WTC11 (cell line): ENCODE data around the gene EBF3. TPM values are rescaled to one million over a fixed set of nuclear protein-coding genes. Genes with fewer than 3 reads are reported as not detected.

Experiments used
- ATAC-seq: fragments of 200-7000 bp; cut with Tn5 transposase; 2 replicates; pipeline ENCODE4 v1.10.0; 2021; ENCODE audit warnings: mild to moderate bottlenecking, moderate library complexity
- CTCF ChIA-PET: fragments of 300-600 bp; sonication (Branson Sonifier 250); formaldehyde crosslinking; loops from one replicate; lab custom pipeline; 2021; ENCODE audit warnings: antibody characterized with exemption; lab: Charles Lee
- POLR2A ChIA-PET: fragments of 350-600 bp; sonication (Branson Sonifier 250); formaldehyde crosslinking; loops from one replicate; lab custom pipeline; 2021; ENCODE audit warnings: antibody characterized with exemption; lab: Charles Lee
- DNase-seq: peaks from one replicate; pipeline ENCODE4 v3.0.0; 2021; ENCODE audit warnings: low spot score
- H3K27ac Mint-ChIP-seq: 2 replicates; pipeline ENCODE4 v1.8.0; 2021; ENCODE audit warnings: mixed read lengths
- H3K27me3 Mint-ChIP-seq: 2 replicates; pipeline ENCODE4 v1.8.0; 2021; ENCODE audit warnings: low read depth, mild to moderate bottlenecking, moderate library complexity, mixed read lengths
- H3K36me3 Mint-ChIP-seq: 2 replicates; pipeline ENCODE4 v1.8.0; 2021; ENCODE audit warnings: mixed read lengths
- H3K4me1 Mint-ChIP-seq: 2 replicates; pipeline ENCODE4 v1.8.0; 2022; ENCODE audit warnings: mixed read lengths
- H3K4me3 Mint-ChIP-seq: 2 replicates; pipeline ENCODE4 v1.8.0; 2021; ENCODE audit warnings: mild to moderate bottlenecking, moderate library complexity, mixed read lengths
- H3K9me3 Mint-ChIP-seq: 2 replicates; pipeline ENCODE4 v1.8.0; 2021; ENCODE audit warnings: mixed read lengths
- CREB1 ChIP-seq: sonication (generic); formaldehyde crosslinking; IDR thresholded peaks from 2 replicates; pipeline ENCODE4 v1.8.0; 2023; ENCODE audit warnings: mild to moderate bottlenecking, missing genetic modification reagents
- EMX1 ChIP-seq: fragments of 250-450 bp; sonication (Bioruptor Pico); IDR thresholded peaks from 2 replicates; pipeline ENCODE4 v1.8.0; 2021; ENCODE audit warnings: mild to moderate bottlenecking
- FOXK1 ChIP-seq: sonication (generic); formaldehyde crosslinking; IDR thresholded peaks from 2 replicates; pipeline ENCODE4 v1.8.0; 2022; ENCODE audit warnings: mild to moderate bottlenecking, moderate library complexity, missing genetic modification reagents
- MXD4 ChIP-seq: fragments of 250-450 bp; sonication (Bioruptor Pico); IDR thresholded peaks from 2 replicates; pipeline ENCODE4 v1.8.0; 2021; ENCODE audit warnings: mild to moderate bottlenecking, moderate library complexity, borderline replicate concordance
- OVOL2 ChIP-seq: fragments of 250-450 bp; sonication (Bioruptor Pico); IDR thresholded peaks from 2 replicates; pipeline ENCODE4 v1.9.0; 2021; ENCODE audit warnings: mild to moderate bottlenecking, borderline replicate concordance
- PRRX2 ChIP-seq: fragments of 250-450 bp; sonication (Bioruptor Pico); IDR thresholded peaks from 2 replicates; pipeline ENCODE4 v1.8.0; 2021; ENCODE audit warnings: mild to moderate bottlenecking
- RELA ChIP-seq: sonication (generic); formaldehyde crosslinking; IDR thresholded peaks from 2 replicates; pipeline ENCODE4 v1.8.1; 2022; ENCODE audit warnings: missing genetic modification reagents, mild to moderate bottlenecking, borderline replicate concordance
- SMAD4 ChIP-seq: sonication (generic); formaldehyde crosslinking; IDR thresholded peaks from 2 replicates; pipeline ENCODE4 v1.8.0; 2022; ENCODE audit warnings: mild to moderate bottlenecking, missing genetic modification reagents
- ZBTB21 ChIP-seq: sonication (generic); formaldehyde crosslinking; IDR thresholded peaks from 2 replicates; pipeline ENCODE4 v1.8.1; 2023; ENCODE audit warnings: mild to moderate bottlenecking, missing genetic modification reagents, borderline replicate concordance
- ZNF138 ChIP-seq: sonication (generic); formaldehyde crosslinking; conservative IDR thresholded peaks from 2 replicates; pipeline ENCODE4 v1.8.1; 2022; ENCODE audit warnings: mild to moderate bottlenecking, moderate library complexity, missing genetic modification reagents
- total RNA-seq: library from RNA; stranded (reverse); gene quantifications from 3 replicates; pipeline ENCODE4 v1.2.3, GENCODE V29; 2021
- TF ChIP-seq, protein P1 (sequence below): sonication (generic); formaldehyde crosslinking; IDR thresholded peaks from 2 replicates; pipeline ENCODE4 v1.8.0; 2023; ENCODE audit warnings: mild to moderate bottlenecking, missing genetic modification reagents
- TF ChIP-seq, protein P2 (sequence below): fragments of 200-600 bp; IDR thresholded peaks from 2 replicates; pipeline ENCODE4 v1.8.0; 2022; ENCODE audit warnings: antibody characterized with exemption
- TF ChIP-seq, protein P3 (sequence below): fragments of 250-450 bp; sonication (Bioruptor Pico); IDR thresholded peaks from 2 replicates; pipeline ENCODE4 v1.9.0; 2021; ENCODE audit warnings: mild to moderate bottlenecking, borderline replicate concordance
- TF ChIP-seq, protein P4 (sequence below): sonication (generic); formaldehyde crosslinking; IDR thresholded peaks from 2 replicates; pipeline ENCODE4 v1.8.1; 2023; ENCODE audit warnings: mild to moderate bottlenecking, missing genetic modification reagents
- TF ChIP-seq, protein P5 (sequence below): sonication (generic); formaldehyde crosslinking; IDR thresholded peaks from 2 replicates; pipeline ENCODE4 v1.8.1; 2022; ENCODE audit warnings: low read depth, missing genetic modification reagents, borderline replicate concordance
- TF ChIP-seq, protein P6 (sequence below): sonication (generic); formaldehyde crosslinking; IDR thresholded peaks from 2 replicates; pipeline ENCODE4 v1.8.0; 2023; ENCODE audit warnings: missing genetic modification reagents
- TF ChIP-seq, protein P7 (sequence below): sonication (generic); formaldehyde crosslinking; IDR thresholded peaks from 2 replicates; pipeline ENCODE4 v1.8.1; 2023; ENCODE audit warnings: mild to moderate bottlenecking, missing genetic modification reagents, moderate library complexity
- TF ChIP-seq, protein P8 (sequence below): sonication (generic); formaldehyde crosslinking; IDR thresholded peaks from 2 replicates; pipeline ENCODE4 v1.8.0; 2022; ENCODE audit warnings: mild to moderate bottlenecking, missing genetic modification reagents

EBF3 gene
- total RNA-seq, 1 experiment from 2014 or later = 1.2 TPM

DNA sequence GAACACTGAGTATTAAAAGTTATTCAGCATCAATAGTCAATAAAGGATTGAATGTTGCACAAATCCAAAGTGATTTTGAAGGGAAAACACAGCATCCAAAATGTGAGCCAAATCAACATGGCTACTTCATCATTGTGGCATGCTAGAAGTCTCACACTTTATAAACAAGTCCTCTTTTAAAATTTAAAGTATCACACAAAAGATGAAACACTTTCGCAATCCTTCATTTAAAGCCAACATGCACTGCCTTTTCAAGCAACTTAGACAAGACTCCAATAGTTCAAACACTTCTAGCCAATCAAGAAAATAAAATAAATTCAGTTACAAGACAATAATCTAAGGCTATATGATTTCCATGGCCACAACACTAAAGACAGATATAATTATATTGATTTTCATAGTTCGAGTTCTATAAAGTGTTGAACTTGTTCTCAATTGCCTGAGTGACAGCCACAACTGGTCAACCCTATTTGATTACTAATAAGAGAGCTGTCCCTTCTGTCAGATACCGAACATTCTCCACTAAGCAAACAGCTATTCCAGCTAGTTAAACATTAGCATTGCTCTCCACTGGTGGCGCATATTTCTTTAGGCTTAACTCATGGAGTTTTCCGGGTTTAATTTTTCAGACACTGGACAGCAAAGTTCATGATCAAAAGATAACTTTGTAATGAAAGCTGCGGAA lies 8.3 kb downstream of the EBF3 start:
- ChIA-PET POLR2A (no interaction called here), CTCF (interaction anchor here (1.0 to 1.2 kb wide), 2 partner anchors 65 to 67 kb away, joined by 3 to 5 read pairs; no protein-coding TSS in a partner anchor)
- Mint-ChIP-seq H3K4me1 (peaks cover 59% of the 10 kb centered on the region), H3K9me3 (no peaks in the 10 kb centered on the region), H3K36me3 (no peaks in the 10 kb centered on the region), H3K4me3 (no peak overlapping the region; the same call in 1 of the 2 replicates), H3K27me3 (peaks cover 81% of the 10 kb centered on the region), H3K27ac (no peak overlapping the region)
- TF ChIP-seq SMAD4 (CRISPR knock-in tag) (no peak), OVOL2 (CRISPR knock-in tag) (no peak), ZNF138 (no peak), EMX1 (no peak), ZBTB21 (CRISPR knock-in tag) (no peak), RELA (no peak), PRRX2 (CRISPR knock-in tag) (no peak)
- TF ChIP-seq, protein P1, sequence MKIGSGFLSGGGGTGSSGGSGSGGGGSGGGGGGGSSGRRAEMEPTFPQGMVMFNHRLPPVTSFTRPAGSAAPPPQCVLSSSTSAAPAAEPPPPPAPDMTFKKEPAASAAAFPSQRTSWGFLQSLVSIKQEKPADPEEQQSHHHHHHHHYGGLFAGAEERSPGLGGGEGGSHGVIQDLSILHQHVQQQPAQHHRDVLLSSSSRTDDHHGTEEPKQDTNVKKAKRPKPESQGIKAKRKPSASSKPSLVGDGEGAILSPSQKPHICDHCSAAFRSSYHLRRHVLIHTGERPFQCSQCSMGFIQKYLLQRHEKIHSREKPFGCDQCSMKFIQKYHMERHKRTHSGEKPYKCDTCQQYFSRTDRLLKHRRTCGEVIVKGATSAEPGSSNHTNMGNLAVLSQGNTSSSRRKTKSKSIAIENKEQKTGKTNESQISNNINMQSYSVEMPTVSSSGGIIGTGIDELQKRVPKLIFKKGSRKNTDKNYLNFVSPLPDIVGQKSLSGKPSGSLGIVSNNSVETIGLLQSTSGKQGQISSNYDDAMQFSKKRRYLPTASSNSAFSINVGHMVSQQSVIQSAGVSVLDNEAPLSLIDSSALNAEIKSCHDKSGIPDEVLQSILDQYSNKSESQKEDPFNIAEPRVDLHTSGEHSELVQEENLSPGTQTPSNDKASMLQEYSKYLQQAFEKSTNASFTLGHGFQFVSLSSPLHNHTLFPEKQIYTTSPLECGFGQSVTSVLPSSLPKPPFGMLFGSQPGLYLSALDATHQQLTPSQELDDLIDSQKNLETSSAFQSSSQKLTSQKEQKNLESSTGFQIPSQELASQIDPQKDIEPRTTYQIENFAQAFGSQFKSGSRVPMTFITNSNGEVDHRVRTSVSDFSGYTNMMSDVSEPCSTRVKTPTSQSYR = no peak
- TF ChIP-seq, protein P2, sequence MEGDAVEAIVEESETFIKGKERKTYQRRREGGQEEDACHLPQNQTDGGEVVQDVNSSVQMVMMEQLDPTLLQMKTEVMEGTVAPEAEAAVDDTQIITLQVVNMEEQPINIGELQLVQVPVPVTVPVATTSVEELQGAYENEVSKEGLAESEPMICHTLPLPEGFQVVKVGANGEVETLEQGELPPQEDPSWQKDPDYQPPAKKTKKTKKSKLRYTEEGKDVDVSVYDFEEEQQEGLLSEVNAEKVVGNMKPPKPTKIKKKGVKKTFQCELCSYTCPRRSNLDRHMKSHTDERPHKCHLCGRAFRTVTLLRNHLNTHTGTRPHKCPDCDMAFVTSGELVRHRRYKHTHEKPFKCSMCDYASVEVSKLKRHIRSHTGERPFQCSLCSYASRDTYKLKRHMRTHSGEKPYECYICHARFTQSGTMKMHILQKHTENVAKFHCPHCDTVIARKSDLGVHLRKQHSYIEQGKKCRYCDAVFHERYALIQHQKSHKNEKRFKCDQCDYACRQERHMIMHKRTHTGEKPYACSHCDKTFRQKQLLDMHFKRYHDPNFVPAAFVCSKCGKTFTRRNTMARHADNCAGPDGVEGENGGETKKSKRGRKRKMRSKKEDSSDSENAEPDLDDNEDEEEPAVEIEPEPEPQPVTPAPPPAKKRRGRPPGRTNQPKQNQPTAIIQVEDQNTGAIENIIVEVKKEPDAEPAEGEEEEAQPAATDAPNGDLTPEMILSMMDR = no peak
- TF ChIP-seq, protein P3, sequence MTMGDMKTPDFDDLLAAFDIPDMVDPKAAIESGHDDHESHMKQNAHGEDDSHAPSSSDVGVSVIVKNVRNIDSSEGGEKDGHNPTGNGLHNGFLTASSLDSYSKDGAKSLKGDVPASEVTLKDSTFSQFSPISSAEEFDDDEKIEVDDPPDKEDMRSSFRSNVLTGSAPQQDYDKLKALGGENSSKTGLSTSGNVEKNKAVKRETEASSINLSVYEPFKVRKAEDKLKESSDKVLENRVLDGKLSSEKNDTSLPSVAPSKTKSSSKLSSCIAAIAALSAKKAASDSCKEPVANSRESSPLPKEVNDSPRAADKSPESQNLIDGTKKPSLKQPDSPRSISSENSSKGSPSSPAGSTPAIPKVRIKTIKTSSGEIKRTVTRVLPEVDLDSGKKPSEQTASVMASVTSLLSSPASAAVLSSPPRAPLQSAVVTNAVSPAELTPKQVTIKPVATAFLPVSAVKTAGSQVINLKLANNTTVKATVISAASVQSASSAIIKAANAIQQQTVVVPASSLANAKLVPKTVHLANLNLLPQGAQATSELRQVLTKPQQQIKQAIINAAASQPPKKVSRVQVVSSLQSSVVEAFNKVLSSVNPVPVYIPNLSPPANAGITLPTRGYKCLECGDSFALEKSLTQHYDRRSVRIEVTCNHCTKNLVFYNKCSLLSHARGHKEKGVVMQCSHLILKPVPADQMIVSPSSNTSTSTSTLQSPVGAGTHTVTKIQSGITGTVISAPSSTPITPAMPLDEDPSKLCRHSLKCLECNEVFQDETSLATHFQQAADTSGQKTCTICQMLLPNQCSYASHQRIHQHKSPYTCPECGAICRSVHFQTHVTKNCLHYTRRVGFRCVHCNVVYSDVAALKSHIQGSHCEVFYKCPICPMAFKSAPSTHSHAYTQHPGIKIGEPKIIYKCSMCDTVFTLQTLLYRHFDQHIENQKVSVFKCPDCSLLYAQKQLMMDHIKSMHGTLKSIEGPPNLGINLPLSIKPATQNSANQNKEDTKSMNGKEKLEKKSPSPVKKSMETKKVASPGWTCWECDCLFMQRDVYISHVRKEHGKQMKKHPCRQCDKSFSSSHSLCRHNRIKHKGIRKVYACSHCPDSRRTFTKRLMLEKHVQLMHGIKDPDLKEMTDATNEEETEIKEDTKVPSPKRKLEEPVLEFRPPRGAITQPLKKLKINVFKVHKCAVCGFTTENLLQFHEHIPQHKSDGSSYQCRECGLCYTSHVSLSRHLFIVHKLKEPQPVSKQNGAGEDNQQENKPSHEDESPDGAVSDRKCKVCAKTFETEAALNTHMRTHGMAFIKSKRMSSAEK (CRISPR knock-in tag) = no peak
- TF ChIP-seq, protein P4, sequence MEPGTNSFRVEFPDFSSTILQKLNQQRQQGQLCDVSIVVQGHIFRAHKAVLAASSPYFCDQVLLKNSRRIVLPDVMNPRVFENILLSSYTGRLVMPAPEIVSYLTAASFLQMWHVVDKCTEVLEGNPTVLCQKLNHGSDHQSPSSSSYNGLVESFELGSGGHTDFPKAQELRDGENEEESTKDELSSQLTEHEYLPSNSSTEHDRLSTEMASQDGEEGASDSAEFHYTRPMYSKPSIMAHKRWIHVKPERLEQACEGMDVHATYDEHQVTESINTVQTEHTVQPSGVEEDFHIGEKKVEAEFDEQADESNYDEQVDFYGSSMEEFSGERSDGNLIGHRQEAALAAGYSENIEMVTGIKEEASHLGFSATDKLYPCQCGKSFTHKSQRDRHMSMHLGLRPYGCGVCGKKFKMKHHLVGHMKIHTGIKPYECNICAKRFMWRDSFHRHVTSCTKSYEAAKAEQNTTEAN = no peak
- ATAC-seq (no peak), DNase-seq (no peak)

DNA sequence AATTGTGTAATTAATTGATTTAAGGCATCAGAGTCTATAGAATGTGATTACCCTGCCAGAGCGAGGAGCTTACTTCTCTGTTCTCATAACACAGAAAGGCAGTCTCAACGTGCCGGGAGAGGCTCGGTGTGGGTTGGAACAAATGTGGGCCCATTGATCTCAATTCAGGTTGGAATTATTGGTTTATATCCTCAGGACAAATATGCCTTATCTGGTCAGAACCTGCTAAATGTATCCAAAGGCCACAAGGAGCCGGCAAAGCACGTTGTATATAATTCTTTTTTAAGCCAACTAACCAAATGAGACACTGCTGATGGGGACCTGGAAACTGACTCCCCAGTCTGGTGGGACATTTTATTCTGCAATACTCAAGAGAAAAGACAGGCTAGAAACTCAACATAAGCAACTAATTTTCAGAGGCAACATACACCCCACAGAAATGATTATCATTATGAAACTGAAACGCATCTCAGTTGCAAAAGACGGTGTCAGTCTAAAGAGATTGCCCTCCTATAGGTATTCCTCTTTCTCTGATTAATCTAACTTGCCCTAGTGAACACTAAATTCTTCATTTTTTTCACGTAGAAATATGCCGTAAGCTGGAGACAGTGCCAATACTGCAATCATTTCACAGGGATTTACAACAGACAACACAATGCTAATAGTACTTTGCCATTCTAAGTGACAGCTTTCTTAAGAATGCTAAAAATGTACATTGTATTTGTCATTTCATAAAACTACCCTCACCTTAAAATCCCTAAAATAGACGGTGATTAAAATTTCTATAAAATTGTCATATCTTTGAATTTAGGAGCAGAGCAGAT lies 9.4 kb downstream of the EBF3 start:
- ATAC-seq = no peak
- H3K4me3 Mint-ChIP-seq = no peak overlapping the region
- TF ChIP-seq, protein P5, sequence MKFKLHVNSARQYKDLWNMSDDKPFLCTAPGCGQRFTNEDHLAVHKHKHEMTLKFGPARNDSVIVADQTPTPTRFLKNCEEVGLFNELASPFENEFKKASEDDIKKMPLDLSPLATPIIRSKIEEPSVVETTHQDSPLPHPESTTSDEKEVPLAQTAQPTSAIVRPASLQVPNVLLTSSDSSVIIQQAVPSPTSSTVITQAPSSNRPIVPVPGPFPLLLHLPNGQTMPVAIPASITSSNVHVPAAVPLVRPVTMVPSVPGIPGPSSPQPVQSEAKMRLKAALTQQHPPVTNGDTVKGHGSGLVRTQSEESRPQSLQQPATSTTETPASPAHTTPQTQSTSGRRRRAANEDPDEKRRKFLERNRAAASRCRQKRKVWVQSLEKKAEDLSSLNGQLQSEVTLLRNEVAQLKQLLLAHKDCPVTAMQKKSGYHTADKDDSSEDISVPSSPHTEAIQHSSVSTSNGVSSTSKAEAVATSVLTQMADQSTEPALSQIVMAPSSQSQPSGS (CRISPR knock-in tag) = no peak
- TF ChIP-seq FOXK1 (no peak), CREB1 (CRISPR knock-in tag) (no peak), MXD4 (CRISPR knock-in tag) (no peak)
- TF ChIP-seq, protein P6, sequence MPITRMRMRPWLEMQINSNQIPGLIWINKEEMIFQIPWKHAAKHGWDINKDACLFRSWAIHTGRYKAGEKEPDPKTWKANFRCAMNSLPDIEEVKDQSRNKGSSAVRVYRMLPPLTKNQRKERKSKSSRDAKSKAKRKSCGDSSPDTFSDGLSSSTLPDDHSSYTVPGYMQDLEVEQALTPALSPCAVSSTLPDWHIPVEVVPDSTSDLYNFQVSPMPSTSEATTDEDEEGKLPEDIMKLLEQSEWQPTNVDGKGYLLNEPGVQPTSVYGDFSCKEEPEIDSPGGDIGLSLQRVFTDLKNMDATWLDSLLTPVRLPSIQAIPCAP = no peak
- TF ChIP-seq, protein P7, sequence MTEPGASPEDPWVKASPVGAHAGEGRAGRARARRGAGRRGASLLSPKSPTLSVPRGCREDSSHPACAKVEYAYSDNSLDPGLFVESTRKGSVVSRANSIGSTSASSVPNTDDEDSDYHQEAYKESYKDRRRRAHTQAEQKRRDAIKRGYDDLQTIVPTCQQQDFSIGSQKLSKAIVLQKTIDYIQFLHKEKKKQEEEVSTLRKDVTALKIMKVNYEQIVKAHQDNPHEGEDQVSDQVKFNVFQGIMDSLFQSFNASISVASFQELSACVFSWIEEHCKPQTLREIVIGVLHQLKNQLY (CRISPR knock-in tag) = no peak
- TF ChIP-seq, protein P8, sequence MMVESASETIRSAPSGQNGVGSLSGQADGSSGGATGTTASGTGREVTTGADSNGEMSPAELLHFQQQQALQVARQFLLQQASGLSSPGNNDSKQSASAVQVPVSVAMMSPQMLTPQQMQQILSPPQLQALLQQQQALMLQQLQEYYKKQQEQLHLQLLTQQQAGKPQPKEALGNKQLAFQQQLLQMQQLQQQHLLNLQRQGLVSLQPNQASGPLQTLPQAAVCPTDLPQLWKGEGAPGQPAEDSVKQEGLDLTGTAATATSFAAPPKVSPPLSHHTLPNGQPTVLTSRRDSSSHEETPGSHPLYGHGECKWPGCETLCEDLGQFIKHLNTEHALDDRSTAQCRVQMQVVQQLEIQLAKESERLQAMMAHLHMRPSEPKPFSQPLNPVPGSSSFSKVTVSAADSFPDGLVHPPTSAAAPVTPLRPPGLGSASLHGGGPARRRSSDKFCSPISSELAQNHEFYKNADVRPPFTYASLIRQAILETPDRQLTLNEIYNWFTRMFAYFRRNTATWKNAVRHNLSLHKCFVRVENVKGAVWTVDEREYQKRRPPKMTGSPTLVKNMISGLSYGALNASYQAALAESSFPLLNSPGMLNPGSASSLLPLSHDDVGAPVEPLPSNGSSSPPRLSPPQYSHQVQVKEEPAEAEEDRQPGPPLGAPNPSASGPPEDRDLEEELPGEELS (CRISPR knock-in tag) = no peak

More for the DNA sequence above, 9.4 kb downstream of the EBF3 start:
- Mint-ChIP-seq H3K36me3 (no peaks in the 10 kb centered on the region), H3K4me1 (peaks cover 60% of the 10 kb centered on the region), H3K9me3 (no peaks in the 10 kb centered on the region), H3K27ac (no peak overlapping the region), H3K27me3 (peaks cover 77% of the 10 kb centered on the region)
- ChIA-PET CTCF (interaction anchor here (1.3 kb wide), 1 partner anchor 66 kb away, joined by 4 read pairs; no protein-coding TSS in a partner anchor), POLR2A (no interaction called here)
- no peak for DNase-seq
